HCT116 (cell line): ENCODE results near the gene NCAPG2. TPM values are rescaled to one million over a fixed set of nuclear protein-coding genes. Genes with fewer than 3 reads are reported as not detected.

Experiments
- ATAC-seq: fragments of 200-7000 bp; cut with Tn5 transposase; 2 replicates; pipeline ENCODE4 v1.9.1; 2020; ENCODE audit warnings: mild to moderate bottlenecking, moderate library complexity
- BruUV-seq: library from RNA; stranded (reverse); fragments of 400-500 nt; replicated peaks from 2 replicates; lab custom pipeline; 2021; lab: Mats Ljungman, UMichigan
- CTCF ChIA-PET: fragments of 300-600 bp; sonication (Branson Sonifier 250); formaldehyde crosslinking; loops from one replicate; lab custom pipeline; 2021; ENCODE audit warnings: antibody characterized with exemption; lab: Charles Lee
- POLR2A ChIA-PET: fragments of 300-600, 350-600 bp; sonication (Branson Sonifier 250); formaldehyde crosslinking; loops from one replicate; lab custom pipeline; 2021; ENCODE audit warnings: antibody characterized with exemption; lab: Charles Lee
- RAD21 ChIA-PET, 2 experiments: fragments of 300-600 bp; sonication (Branson Sonifier 250); formaldehyde crosslinking; loops; one replicate each; lab custom pipeline; 2023; ENCODE audit warnings: low total read pairs in 2 of 2; ENCODE audit not compliant: uncharacterized antibody in 2 of 2, unreplicated experiment in 2 of 2, low non-redundant PET in 1 of 2; lab: Charles Lee
- DNase-seq: peaks from one replicate; pipeline ENCODE4 v3.0.0-alpha.2; 2010; ENCODE audit warnings: low read depth, low spot score
- H2AFZ ChIP-seq: fragments of 200-600 bp; shearing (Covaris generic), sonication (generic); 2 replicates; pipeline ENCODE4 v1.6.1; 2017; ENCODE audit warnings: low read depth, mixed run types, mixed read lengths, antibody characterized with exemption, low read length; ENCODE audit not compliant: poor library complexity, severe bottlenecking
- H3K27ac ChIP-seq: 2 replicates; pipeline ENCODE4 v1.5.1; 2012; ENCODE audit warnings: low read depth, low read length
- H3K27me3 ChIP-seq: fragments of 200-600 bp; sonication (generic); 2 replicates; pipeline ENCODE4 v1.6.1; 2016; ENCODE audit warnings: mixed run types, low read length, mixed read lengths; ENCODE audit not compliant: insufficient read depth
- H3K36me3 ChIP-seq, 2 experiments: fragments of 200-500 bp in 1 of 2; fragments of 200-600 bp in 1 of 2; sonication (Bioruptor generic) in 1 of 2; sonication (generic) in 1 of 2; 2 replicates each; pipeline versions ENCODE4 v1.5.1 to v1.6.1; 2014 to 2016; ENCODE audit warnings: low read length in 2 of 2, inconsistent platforms in 1 of 2, mixed read lengths in 1 of 2, mixed run types in 1 of 2; ENCODE audit not compliant: insufficient read depth in 2 of 2, control insufficient read depth in 1 of 2
- H3K4me1 ChIP-seq, 2 experiments: fragments of 200-600 bp in 1 of 2; sonication (generic) in 1 of 2; 2 replicates each; pipeline versions ENCODE4 v1.5.1 to v1.6.1; 2012 to 2017; ENCODE audit warnings: low read length in 2 of 2, inconsistent platforms in 1 of 2, mild to moderate bottlenecking in 1 of 2, mixed read lengths in 1 of 2, mixed run types in 1 of 2, moderate library complexity in 1 of 2; ENCODE audit not compliant: insufficient read depth in 2 of 2, control insufficient read depth in 1 of 2
- H3K4me2 ChIP-seq: fragments of 200-600 bp; sonication (generic); 2 replicates; pipeline ENCODE4 v1.6.1; 2017; ENCODE audit warnings: mixed run types, low read length, mixed read lengths
- H3K4me3 ChIP-seq, 2 experiments: fragments of 200-600 bp in 1 of 2; sonication (generic) in 1 of 2; replicated peaks in 1 of 2; 2 replicates each; pipeline ENCODE4 v1.5.1; 2011 to 2016; ENCODE audit warnings: low read length in 2 of 2, control low read depth in 1 of 2, low read depth in 1 of 2, mild to moderate bottlenecking in 1 of 2, mixed read lengths in 1 of 2, mixed run types in 1 of 2
- H3K79me2 ChIP-seq: fragments of 200-600 bp; sonication (generic); 2 replicates; pipeline ENCODE4 v1.6.1; 2017; ENCODE audit warnings: mild to moderate bottlenecking, mixed run types, low read length, moderate library complexity, mixed read lengths; ENCODE audit not compliant: insufficient read depth
- H3K9ac ChIP-seq: fragments of 200-600 bp; sonication (generic); 2 replicates; pipeline ENCODE4 v1.6.1; 2016; ENCODE audit warnings: low read length, mixed read lengths
- H3K9me2 ChIP-seq: fragments of 200-600 bp; sonication (generic), shearing (Covaris generic); 2 replicates; pipeline ENCODE4 v1.6.1; 2017; ENCODE audit warnings: mixed run types, mild to moderate bottlenecking, moderate library complexity; ENCODE audit not compliant: insufficient read depth
- H3K9me3 ChIP-seq, 2 experiments: fragments of 200-500 bp in 1 of 2; fragments of 200-600 bp in 1 of 2; sonication (Bioruptor generic) in 1 of 2; sonication (generic) in 1 of 2; 2 replicates each; pipeline ENCODE4 v1.6.1; 2014 to 2017; ENCODE audit warnings: low read length in 2 of 2, mixed read lengths in 2 of 2, inconsistent platforms in 1 of 2, low read depth in 1 of 2, mild to moderate bottlenecking in 1 of 2, mixed run types in 1 of 2, moderate library complexity in 1 of 2; ENCODE audit not compliant: control insufficient read depth in 1 of 2, insufficient read depth in 1 of 2
- H4K20me1 ChIP-seq: fragments of 200-600 bp; sonication (generic), shearing (Covaris generic); 2 replicates; pipeline ENCODE4 v1.6.1; 2017; ENCODE audit warnings: mixed run types, mild to moderate bottlenecking, moderate library complexity; ENCODE audit not compliant: insufficient read depth
- CTCF ChIP-seq, 3 experiments: fragments of 200-600 bp in 1 of 3; sonication (generic) in 1 of 3; IDR thresholded peaks in 2 of 3; conservative IDR thresholded peaks in 1 of 3; 2 replicates each; pipeline ENCODE4 v1.5.1; 2012 to 2017; ENCODE audit warnings: low read depth in 2 of 3, low read length in 2 of 3, antibody characterized with exemption in 1 of 3, borderline replicate concordance in 1 of 3, control low read depth in 1 of 3, mild to moderate bottlenecking in 1 of 3, mixed read lengths in 1 of 3, mixed run types in 1 of 3, moderate library complexity in 1 of 3; ENCODE audit not compliant: insufficient read depth in 1 of 3
- EZH2 ChIP-seq: fragments of 200-600 bp; sonication (generic); IDR thresholded peaks from 2 replicates; pipeline ENCODE4 v1.6.1; 2017; ENCODE audit warnings: antibody characterized with exemption, mixed run types
- EZH2phosphoT487 ChIP-seq: fragments of 200-600 bp; IDR thresholded peaks from 2 replicates; pipeline ENCODE4 v1.6.1; 2018; ENCODE audit warnings: antibody characterized with exemption, borderline replicate concordance
- POLR2AphosphoS5 ChIP-seq: IDR thresholded peaks from 2 replicates; pipeline ENCODE4 v1.6.1; 2011; ENCODE audit warnings: mild to moderate bottlenecking, low read depth, low read length, moderate library complexity
- RAD21 ChIP-seq: IDR thresholded peaks from 2 replicates; pipeline ENCODE4 v1.6.1; 2012; ENCODE audit warnings: low read depth, mild to moderate bottlenecking
- SIN3A ChIP-seq: IDR thresholded peaks from 2 replicates; pipeline ENCODE4 v1.6.1; 2012; ENCODE audit warnings: low read depth
- SP1 ChIP-seq: IDR thresholded peaks from 2 replicates; pipeline ENCODE4 v1.6.1; 2012; ENCODE audit warnings: low read depth
- ZNF274 ChIP-seq: fragments of 200-500 bp; sonication (Bioruptor generic); IDR thresholded peaks from 2 replicates; pipeline ENCODE4 v1.6.1; 2014; ENCODE audit warnings: mild to moderate bottlenecking, low read depth, low read length, inconsistent platforms
- intact Hi-C: fragments of 100-400 bp; cut with micrococcal nuclease; formaldehyde crosslinking; loops from 2 replicates; pipeline ENCODE4 v1.10.0; 2022
- total RNA-seq: library from RNA; stranded (reverse); gene quantifications from one replicate; pipeline ENCODE4 v1.2.1, GENCODE V29; 2021; ENCODE audit not compliant: unreplicated experiment
- TF ChIP-seq, protein P1 (sequence below): IDR thresholded peaks from 2 replicates; pipeline ENCODE4 v1.6.1; 2012

Gene NCAPG2
- total RNA-seq, 1 experiment from 2014 or later = 73.1 TPM

DNA sequence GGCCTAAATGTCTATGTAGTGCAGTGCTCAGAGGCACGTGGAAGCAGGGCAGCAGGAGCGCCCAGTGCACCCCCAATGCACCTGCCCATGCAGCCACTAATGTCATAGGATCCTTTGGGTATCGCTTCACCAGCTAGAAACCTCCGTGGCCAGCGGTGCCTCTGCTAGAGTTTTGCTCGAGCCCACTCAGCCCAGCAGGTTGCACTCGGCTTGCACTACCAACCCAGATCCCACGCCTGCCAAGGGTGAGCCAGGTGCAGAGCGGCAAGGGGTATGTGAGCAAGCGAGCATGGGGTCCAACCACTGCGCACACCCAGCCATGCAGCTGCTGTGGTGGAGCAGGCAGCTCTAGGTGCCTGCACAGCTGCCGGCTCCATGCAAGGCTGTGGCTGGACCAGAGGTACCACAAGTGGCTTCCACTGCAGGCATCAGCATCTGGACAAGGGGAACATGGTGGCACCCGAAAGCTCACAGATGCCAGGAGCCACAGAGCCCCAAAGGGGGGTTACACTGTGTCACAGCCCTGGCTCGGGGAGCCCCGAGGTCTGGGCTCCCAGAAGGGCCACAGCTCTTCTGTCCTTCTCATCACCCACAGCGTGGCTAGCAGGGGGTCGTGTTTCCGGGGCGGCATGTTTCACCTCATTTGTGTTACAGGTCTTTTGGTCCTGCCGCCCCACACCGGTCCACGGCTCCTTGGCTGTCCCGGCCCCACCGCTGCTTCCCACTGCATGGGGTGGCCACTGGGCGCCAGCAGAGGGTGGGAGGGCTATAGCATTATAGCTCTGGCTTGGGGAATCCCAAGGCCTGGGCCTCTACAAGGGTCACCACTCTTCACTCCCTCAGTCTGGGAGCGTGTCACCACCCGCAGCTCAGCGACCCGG, 2.3 kb upstream of the NCAPG2 start (continued):
- no peak for TF ChIP-seq CTCF (IDR thresholded peaks at IDR 0.05 in 2 of 3, conservative IDR thresholded peaks at IDR 0.05 in 1 of 3; ENCODE audit: borderline replicate concordance in 1 of 3, insufficient read depth in 1 of 3, low read depth in 2 of 3, low read length in 2 of 3)
- no peak for TF ChIP-seq ZNF274
- no peak for TF ChIP-seq SP1
- TF ChIP-seq, protein P1, sequence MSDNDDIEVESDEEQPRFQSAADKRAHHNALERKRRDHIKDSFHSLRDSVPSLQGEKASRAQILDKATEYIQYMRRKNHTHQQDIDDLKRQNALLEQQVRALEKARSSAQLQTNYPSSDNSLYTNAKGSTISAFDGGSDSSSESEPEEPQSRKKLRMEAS = no peak
- no peak for TF ChIP-seq EZH2phosphoT487
- TF ChIP-seq RAD21 = no peak
- TF ChIP-seq EZH2 = no peak
- TF ChIP-seq SIN3A = no peak

DNA sequence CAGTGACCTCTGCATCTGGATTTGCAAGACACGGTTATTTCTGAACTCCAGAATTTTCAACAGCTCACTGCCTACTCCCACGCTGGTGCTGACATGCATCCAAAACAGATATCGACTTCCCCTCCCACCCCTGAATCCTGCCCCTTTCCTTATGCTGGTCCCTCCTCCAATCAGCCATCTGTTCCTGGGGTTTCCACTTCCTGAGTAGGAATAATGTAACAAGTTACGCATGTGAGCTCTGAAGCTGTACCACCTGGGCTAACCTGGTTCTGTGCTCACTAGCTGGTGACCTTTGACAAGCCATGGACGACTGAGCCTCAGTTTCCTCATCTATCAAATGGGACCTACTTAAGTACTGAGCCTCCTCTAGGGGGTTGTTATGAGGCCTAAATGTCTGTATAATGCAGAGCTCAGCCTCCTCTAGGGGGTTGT, 1.7 kb upstream of the NCAPG2 start:
- Histone ChIP-seq H3K9ac (no peak overlapping the region), H3K9me3 (no peaks in the 10 kb centered on the region), H3K4me1 (peaks cover 6 to 21% of the 10 kb centered on the region in 2 experiments; a peak in 3 of 4 replicates), H3K9me2 (no peaks in the 10 kb centered on the region), H3K27ac (no peak overlapping the region), H3K36me3 (peaks cover 3 to 6% of the 10 kb centered on the region in 2 experiments; a peak in 2 of 4 replicates), H3K79me2 (peaks cover 33% of the 10 kb centered on the region), H3K4me2 (peak overlapping the region; percentile 87), H2AFZ (no peak overlapping the region), H4K20me1 (no peaks in the 10 kb centered on the region), H3K27me3 (no peaks in the 10 kb centered on the region), H3K4me3 (0 out of 4 replicates have a peak overlapping the region, but pooled peaks of 1 of the 2 experiments have one; percentile 96)
- ChIA-PET RAD21 (no interaction called here), POLR2A (interaction anchor here (1.4 kb wide), 1 partner anchor 9 kb away, joined by 4 read pairs; no protein-coding TSS in a partner anchor), CTCF (no interaction called here)
- ATAC-seq (no peak), DNase-seq (no peak)
- intact Hi-C loops = loop anchor here (10.0 kb wide), 1 partner anchor 119 kb away; the partner anchor contains the start of gene ESYT2
- no TSS peak for BruUV-seq
- no peak for TF ChIP-seq POLR2AphosphoS5
